Measurements from ENCODE around the gene B4GALT5.
"Not testable (repeated sequence)": the region's sequence is repeated elsewhere in the genome, so short reads cannot be mapped to it uniquely, and the experiment has no call there.

B4GALT5 gene

GRCh38 chr20:49729780-49730179 is 16.1 kb upstream of the B4GALT5 start:
- peak; percentile 35 for DNase-seq (ENCODE audit: low read depth)

- DNase-seq (ENCODE audit: low read depth), result no peak
Measured at GRCh38 chr20:49727894-49728885, 14.5 kb upstream of the B4GALT5 start.

GRCh38 chr20:49727478-49727877 is 13.8 kb upstream of the B4GALT5 start:
- no peak for DNase-seq (ENCODE audit: low read depth)

GRCh38 chr20:49725694-49726093 is 12.0 kb upstream of the B4GALT5 start:
- no peak for DNase-seq (ENCODE audit: low read depth)

- not testable (repeated sequence) for DNase-seq (ENCODE audit: low read depth)
Measured at GRCh38 chr20:49725224-49725606, 11.5 kb upstream of the B4GALT5 start.

GRCh38 chr20:49724408-49725223 is 10.9 kb upstream of the B4GALT5 start:
- DNase-seq (ENCODE audit: low read depth), result peak; percentile 76

GRCh38 chr20:49723758-49724157 is 10.1 kb upstream of the B4GALT5 start:
- not testable (repeated sequence) for DNase-seq (ENCODE audit: low read depth)

GRCh38 chr20:49721326-49721725 is 7.6 kb upstream of the B4GALT5 start:
- DNase-seq (ENCODE audit: low read depth), result not testable (repeated sequence)

- DNase-seq (ENCODE audit: low read depth), result no peak
Measured at GRCh38 chr20:49715466-49715865, 1.8 kb upstream of the B4GALT5 start.

- DNase-seq (ENCODE audit: low read depth), result peak; percentile 63
Measured at GRCh38 chr20:49712996-49713752, 504 bp downstream of the B4GALT5 start.

GRCh38 chr20:49712646-49712995 is 1.1 kb downstream of the B4GALT5 start:
- DNase-seq (ENCODE audit: low read depth), result no peak

GRCh38 chr20:49712118-49712517 is 1.6 kb downstream of the B4GALT5 start:
- no peak for DNase-seq (ENCODE audit: low read depth)

- no peak for DNase-seq (ENCODE audit: low read depth)
Measured at GRCh38 chr20:49711667-49711987, 2.1 kb downstream of the B4GALT5 start.

- DNase-seq (ENCODE audit: low read depth), result no peak
Measured at GRCh38 chr20:49710971-49711666, 2.6 kb downstream of the B4GALT5 start.

GRCh38 chr20:49707118-49707517 is 6.6 kb downstream of the B4GALT5 start:
- no peak for DNase-seq (ENCODE audit: low read depth)

- DNase-seq (ENCODE audit: low read depth), result no peak
Measured at GRCh38 chr20:49706630-49707091, 7.0 kb downstream of the B4GALT5 start.

GRCh38 chr20:49705893-49706292 is 7.8 kb downstream of the B4GALT5 start:
- not testable (repeated sequence) for DNase-seq (ENCODE audit: low read depth)

- no peak for DNase-seq (ENCODE audit: low read depth)
Measured at GRCh38 chr20:49705358-49705757, 8.3 kb downstream of the B4GALT5 start.

GRCh38 chr20:49704932-49705336 is 8.7 kb downstream of the B4GALT5 start:
- DNase-seq (ENCODE audit: low read depth), result no peak

GRCh38 chr20:49701916-49702315 is 11.8 kb downstream of the B4GALT5 start:
- no peak for DNase-seq (ENCODE audit: low read depth)

- DNase-seq (ENCODE audit: low read depth), result peak; percentile 82
Measured at GRCh38 chr20:49701241-49701790, 12.4 kb downstream of the B4GALT5 start.

Measured in ELR (cell line).